Gastrocnemius medialis (tissue), 4 donors: ENCODE results near the gene EFS.

ENCODE experiments used
- POLR2A ChIP-seq, 2 donors: fragments of 450-650 bp; IDR thresholded peaks; one replicate each; pipeline ENCODE4 v1.6.1; 2017; ENCODE audit warnings: antibody characterized with exemption in 2 of 2, mild to moderate bottlenecking in 2 of 2, moderate library complexity in 2 of 2
- TF ChIP-seq, protein P1 (sequence below), 5 experiments: fragments of 450-650 bp in 3 of 5; fragments of 200-600 bp in 2 of 5; sonication (generic) in 2 of 5; IDR thresholded peaks in 4 of 5; conservative IDR thresholded peaks in 1 of 5; 1 replicate in 4 of 5; 2 replicates in 1 of 5; pipeline ENCODE4 v1.5.1; 2016 to 2019; ENCODE audit warnings: antibody characterized with exemption in 5 of 5, mild to moderate bottlenecking in 3 of 5, moderate library complexity in 3 of 5

DNA sequence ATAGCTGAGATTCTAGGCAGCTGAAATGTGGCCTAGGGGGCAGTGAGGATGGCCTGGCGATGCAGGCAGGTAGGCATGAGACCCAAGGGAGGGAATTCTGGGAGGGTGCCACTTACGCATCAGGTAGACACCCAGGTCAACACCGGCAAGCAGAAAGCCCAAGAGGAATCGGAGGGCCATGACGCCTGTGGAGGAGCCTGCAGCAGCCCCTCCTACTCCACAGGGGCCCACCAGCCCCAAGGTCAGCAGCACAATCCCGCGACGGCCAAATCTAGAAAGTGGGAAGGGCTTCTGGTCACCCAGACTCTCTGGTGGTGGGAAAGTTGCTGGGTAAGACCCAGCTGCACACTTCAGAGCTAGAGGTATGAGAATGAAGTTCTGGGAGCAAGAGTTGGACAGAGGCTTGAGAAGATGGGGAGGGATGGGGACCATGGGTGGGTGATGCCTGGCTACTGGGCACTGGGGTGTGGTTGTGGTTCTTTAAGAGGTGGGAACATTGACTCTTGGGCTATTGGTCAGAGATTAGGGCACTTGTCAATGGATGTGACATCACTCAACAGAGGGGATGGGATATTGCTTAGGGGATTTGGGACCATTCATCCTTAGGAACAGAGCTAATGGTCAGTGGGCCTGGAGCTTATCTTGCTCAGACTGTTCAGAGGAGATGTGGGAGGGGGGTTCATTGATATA lies 15.7 kb downstream of the EFS start:
- TF ChIP-seq, protein P1, sequence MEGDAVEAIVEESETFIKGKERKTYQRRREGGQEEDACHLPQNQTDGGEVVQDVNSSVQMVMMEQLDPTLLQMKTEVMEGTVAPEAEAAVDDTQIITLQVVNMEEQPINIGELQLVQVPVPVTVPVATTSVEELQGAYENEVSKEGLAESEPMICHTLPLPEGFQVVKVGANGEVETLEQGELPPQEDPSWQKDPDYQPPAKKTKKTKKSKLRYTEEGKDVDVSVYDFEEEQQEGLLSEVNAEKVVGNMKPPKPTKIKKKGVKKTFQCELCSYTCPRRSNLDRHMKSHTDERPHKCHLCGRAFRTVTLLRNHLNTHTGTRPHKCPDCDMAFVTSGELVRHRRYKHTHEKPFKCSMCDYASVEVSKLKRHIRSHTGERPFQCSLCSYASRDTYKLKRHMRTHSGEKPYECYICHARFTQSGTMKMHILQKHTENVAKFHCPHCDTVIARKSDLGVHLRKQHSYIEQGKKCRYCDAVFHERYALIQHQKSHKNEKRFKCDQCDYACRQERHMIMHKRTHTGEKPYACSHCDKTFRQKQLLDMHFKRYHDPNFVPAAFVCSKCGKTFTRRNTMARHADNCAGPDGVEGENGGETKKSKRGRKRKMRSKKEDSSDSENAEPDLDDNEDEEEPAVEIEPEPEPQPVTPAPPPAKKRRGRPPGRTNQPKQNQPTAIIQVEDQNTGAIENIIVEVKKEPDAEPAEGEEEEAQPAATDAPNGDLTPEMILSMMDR (IDR thresholded peaks at IDR 0.05 in 4 of 5, conservative IDR thresholded peaks at IDR 0.05 in 1 of 5), result no peak
- no peak for TF ChIP-seq POLR2A (IDR thresholded peaks at IDR 0.05)
